ENCODE results near the gene SV2A. TPM values are rescaled to one million over a fixed set of nuclear protein-coding genes. Genes with fewer than 3 reads are reported as not detected.
A peak's percentile ranks its signal among the peaks of the same experiment; 100 is the strongest.
"Not testable (repeated sequence)": the region's sequence is repeated elsewhere in the genome, so short reads cannot be mapped to it uniquely, and the experiment has no call there.

Gene SV2A
- total RNA-seq, 1 experiment from 2014 or later = 20.5 TPM

DNA sequence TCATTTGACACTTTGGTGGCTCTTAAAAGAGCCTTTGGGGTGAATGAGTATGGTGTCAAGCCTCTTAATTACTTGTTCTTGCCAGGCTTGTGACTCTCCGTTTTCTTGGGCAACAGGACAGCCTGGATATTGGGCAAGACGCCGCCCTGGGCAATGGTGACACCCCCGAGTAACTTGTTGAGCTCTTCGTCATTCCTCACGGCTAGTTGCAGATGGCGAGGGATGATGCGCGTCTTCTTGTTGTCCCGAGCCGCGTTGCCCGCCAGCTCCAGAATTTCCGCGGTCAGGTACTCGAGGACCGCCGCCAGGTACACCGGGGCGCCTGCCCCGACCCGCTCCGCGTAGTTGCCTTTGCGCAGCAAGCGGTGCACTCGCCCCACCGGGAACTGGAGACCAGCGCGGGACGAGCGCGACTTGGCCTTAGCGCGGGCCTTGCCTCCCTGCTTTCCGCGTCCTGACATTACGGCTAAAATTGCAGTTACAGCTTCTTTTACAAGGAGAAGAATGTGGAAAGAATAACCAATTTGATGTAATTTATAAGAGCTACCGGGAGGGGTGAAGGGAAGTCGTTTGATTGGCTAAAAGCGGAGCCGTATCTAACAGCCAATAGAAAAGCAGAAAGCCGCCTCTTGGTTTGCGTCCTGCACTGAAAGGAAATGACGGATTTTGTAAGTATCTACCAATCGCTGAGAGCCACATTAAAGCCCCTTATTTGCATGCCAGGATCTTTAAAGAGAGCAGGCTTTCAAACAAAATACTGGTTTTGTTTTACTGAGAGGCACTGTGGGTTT lies 30.0 kb downstream of the SV2A start:
- DNase-seq (ENCODE audit: low read depth) = peak; percentile 99

DNA sequence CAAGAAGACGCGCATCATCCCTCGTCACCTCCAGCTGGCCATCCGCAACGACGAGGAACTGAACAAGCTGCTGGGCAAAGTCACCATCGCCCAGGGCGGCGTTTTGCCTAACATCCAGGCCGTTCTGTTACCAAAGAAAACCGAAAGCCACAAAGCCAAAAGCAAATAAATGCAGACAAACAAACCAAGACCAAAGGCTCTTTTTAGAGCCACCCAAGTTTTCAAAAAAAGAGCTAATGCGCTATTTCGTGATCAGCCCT lies 30.5 kb downstream of the SV2A start:
- DNase-seq (ENCODE audit: low read depth) = not testable (repeated sequence)

DNA sequence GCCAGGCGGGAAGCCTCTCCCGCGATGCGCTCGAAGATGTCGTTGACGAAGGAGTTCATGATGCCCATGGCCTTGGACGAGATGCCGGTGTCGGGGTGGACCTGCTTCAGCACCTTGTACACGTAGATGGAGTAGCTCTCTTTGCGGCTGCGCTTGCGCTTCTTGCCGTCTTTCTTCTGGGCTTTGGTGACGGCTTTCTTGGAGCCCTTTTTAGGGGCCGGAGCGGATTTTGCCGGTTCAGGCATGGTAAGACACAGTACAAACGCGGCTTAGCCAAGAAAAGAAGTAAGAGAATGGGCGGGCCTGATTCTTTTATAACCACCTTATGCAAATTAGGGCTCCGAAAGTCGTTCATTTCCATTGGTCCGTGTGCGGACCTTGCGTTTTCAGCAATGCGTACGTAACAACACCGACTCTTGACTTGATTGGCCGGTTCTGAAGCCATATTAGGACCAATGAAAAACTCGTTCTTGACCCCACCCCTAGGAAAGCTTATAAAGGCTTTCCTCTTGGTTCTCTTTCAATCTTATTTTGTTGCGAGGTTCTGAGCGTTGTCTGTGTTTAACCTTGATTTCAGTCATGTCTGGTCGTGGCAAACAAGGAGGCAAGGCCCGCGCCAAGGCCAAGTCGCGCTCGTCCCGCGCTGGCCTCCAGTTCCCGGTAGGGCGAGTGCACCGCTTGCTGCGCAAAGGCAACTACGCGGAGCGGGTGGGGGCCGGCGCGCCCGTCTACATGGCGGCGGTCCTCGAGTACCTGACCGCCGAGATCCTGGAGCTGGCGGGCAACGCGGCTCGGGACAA lies 31.0 kb downstream of the SV2A start:
- DNase-seq (ENCODE audit: low read depth) = peak; percentile 99

DNA sequence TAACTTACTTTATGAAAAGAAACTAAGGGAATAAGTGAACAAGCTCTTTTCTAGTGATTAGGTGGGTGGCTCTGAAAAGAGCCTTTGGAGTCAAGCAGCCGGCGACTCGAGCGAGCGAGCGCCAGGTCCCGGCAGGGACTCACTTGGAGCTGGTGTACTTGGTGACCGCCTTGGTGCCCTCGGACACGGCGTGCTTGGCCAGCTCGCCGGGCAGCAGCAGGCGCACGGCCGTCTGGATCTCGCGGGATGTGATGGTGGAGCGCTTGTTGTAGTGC lies 31.6 kb downstream of the SV2A start:
- not testable (repeated sequence) for DNase-seq (ENCODE audit: low read depth)

DNA sequence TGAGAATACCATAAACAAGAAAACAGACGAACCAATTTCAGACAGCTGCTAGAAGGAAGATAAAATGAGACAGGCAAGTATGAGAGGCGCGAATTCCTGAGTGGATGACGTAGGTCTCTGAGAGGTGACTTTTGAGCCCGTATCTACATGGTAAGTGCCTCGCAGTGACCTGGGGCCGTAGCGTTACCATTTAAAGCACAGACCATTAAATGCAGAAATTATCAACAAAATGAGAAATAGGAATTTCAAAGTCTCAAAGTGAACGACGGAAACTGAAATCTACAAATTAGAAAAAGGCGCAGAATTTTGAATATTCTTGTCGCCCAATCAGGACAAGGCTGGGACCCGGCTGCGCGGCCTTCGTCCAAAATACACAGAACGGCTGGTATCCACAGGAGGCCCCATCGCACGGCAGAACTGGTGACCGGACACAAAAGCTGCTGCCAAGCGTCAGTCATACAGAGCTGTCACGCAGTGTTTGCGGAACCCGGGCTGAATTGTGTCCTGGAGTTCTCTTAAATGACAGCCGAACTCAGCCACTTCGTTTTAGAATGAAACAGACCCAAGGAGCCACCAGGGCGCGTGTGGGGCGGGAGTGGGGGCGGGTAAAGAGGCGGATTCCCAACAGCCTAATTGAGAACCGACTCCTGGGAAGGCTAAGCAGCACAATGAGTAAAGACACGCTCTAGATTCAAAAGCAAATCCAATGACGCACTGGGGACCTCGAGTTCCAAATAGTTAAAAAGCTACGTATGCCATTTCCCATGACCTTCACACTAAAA lies 32.1 kb downstream of the SV2A start:
- DNase-seq (ENCODE audit: low read depth) = peak; percentile 90

DNA sequence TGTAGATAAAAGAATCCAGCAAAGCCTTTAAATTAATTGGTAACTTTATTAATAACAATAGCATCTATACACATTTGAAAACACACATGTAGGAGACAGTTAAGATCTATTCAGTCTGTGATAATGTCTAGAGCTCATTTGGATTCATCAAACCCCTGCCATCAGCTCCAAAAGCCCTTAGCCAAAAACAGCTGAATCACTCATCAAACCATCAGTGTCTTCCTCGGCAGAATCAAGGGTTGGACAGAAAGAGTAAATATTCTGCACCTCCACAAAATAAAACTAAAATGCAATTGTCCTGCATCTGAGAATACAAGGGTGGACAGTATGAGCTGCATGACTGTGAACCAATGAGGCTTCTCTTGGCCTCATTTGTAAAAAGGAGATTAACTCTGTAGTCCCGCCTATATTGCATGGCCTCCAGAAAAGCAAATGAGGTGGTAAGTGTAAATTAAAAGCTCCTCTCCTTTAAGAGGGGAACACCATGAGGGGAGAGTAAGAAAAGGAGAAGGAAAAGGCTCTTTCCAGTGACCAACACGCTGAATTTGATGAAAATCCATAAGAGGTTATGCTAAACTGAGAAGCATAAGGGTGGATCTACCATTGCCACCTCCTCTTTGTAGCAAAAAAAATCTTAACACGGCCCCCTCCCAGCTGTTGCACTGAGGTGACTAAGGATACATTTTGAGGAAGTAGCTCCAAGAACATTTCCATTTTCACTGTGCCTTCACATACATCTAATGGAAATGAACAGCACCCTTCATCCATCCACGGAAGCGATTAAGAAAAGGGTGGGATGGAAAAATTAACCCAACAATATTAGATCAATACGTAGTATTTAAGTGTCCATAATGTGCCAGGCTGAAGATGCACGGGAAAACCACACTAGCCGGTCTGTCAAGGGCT lies 33.0 kb downstream of the SV2A start:
- DNase-seq (ENCODE audit: low read depth) = peak; percentile 72

DNA sequence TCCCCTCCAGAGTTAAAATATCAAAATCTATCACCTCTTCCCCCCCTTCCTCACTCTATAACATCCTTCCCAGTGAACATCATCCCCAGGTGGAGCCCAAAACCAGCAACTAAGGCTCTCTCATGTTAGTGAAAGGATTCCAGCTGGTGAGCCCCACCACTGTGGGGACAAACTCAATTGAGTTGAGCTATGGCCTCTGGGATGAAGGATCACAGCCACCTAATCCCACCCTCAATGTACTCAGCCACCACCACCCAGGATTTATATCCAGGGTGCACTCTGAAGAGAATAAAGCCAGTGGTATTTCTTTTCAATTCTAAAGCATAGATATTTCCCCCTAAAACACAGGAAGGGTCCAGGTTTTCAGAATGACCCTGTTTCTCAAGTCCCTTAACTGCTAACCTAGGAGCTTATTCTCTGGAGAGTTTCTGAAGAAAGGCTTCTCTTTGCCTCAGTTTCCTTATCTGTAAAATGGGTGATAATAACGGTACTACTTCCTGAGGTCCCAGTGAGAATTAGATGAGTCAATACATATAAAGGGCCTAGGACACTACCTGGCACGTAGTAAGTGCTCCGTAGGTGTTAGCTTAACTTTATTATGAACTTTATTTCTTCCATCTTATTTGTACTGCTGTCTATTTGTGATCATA lies 33.9 kb downstream of the SV2A start:
- no peak for DNase-seq (ENCODE audit: low read depth)

DNA sequence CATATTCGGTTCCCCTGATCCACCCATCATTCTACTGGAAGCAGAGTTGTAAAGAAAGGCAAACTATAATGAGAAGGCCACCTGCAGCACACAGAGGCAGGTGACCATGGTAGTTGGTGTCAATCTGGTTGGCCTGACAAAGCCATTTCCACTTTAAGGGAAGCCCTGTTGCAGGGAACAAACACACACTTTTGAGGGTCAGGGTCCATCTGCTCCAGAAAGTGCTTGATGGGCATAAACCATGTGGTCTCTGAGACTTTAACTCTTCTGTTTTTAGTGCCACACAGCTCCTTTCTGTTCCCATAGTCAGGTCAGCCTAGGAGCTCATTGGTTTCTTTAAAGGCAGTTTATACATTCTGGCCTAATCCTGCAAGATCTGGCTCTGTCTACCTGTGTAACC lies 35.8 kb downstream of the SV2A start:
- no peak for DNase-seq (ENCODE audit: low read depth)

DNA sequence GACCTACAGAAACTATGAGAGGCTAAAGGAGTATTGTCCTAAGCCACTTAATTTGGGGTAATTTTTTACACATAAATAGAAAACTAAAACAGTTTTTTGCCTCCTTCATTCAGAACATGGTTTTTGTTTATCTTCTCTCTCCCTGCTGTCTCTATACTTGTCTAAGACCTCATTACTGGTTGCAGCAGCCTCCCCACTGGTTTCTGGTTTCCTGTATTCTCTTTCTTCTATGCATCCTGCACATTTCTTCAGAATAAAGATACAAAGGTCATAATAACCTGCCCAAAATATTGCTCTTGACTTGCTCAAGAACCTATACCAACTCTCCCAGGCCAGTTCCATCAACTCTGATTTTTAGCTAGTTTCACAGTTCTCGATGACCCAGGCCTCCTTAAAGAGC lies 38.1 kb downstream of the SV2A start:
- no peak for DNase-seq (ENCODE audit: low read depth)

DNA sequence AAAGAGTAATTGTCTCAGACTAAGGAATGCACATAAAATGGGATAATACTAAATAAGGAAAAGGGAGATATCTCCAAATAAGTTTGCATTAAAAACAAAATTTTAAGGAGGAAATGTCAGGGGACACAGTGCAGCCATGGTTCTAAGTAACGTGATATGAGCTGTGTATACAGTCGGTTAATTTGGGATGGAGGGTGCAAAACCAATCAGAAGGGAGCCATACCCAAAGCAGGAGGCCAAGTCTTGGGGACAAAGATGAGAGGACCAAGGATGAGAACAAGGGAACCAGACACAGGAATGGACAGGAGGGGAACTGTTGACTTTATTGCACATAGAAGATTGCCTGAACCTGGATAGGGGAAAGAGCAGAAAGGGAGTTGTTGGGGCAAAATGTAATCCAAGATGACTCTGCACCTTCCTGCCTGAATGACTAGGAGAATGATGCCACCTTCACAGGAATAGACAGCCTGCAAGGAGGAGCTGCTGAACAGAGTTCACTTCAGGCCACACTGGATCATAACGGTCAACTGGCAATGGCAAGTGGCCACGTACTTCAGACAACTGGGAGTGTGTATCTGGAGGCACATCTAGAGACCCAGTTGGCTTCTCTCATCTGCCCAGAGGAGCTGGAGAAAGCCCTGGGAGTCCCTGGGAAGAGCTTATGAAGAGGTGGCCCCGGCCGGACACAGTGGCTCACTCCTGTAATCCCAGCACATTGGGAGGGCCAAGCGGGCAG lies 40.3 kb downstream of the SV2A start:
- no peak for DNase-seq (ENCODE audit: low read depth)

DNA sequence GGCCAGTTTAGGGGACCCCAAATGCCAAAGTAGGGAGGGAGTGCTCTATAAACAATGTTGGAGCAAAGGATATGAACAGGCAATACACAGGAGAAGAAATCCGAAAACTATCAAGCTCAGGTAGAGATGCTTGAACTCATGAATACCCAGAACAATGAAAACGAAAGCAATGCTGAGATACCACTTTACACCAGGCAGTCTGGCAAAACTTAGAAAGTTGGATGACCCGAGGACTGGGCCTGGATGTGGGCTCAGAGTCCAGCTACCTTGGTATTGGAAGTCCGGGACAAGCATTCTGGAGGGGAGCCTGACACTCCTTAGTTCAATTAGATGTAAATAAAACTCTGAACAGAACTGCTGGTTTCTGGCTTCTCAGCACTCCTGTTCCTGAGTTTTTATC lies 44.6 kb downstream of the SV2A start:
- DNase-seq (ENCODE audit: low read depth) = not testable (repeated sequence)

DNA sequence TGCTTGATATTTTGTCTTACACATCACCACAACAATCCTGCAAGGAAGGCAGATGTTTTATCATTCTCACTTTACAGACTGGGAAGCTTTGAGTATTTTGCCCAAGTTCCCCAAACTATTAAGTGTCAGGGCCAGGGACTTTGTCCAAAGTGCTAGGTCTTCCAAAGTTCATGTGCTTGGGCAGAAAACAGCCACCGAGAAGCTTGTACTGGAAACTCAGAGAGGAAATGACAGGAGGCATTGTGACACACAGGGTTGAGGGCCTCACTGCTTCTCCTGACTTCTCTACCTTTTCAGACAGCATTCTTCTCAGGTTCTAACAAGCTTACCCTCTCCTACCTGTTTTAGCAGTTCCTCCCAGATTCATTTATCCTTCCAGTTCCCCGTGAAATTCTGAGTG lies 50.8 kb downstream of the SV2A start:
- DNase-seq (ENCODE audit: low read depth) = not testable (repeated sequence)

DNA sequence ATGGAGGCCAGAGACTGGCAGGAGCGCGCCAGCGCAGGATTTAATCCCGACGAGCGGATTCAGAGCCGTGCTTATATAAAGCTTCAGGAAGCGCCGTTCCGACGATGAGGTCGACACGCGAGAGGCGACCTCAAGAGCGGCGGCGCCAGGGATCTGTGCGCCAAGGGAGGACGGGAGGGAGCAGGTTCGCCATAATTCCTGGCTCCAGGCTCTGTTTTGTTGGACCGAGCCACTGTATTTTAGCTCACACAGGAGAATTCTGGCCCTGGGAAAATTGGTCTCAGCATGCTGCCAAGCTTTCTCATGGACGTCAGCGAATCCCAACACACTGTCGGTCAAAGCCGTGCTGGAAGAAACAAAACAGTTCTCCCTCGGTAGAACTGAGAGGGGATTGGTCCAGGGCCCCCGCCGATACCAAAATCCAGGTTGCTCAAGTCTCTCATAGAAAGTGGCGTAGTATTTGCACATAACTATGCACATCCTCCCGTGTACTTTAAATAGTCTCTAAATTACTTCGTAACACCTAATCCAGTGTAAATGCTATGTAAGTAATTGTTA lies 56.1 kb downstream of the SV2A start:
- not testable (repeated sequence) for DNase-seq (ENCODE audit: low read depth)

DNA sequence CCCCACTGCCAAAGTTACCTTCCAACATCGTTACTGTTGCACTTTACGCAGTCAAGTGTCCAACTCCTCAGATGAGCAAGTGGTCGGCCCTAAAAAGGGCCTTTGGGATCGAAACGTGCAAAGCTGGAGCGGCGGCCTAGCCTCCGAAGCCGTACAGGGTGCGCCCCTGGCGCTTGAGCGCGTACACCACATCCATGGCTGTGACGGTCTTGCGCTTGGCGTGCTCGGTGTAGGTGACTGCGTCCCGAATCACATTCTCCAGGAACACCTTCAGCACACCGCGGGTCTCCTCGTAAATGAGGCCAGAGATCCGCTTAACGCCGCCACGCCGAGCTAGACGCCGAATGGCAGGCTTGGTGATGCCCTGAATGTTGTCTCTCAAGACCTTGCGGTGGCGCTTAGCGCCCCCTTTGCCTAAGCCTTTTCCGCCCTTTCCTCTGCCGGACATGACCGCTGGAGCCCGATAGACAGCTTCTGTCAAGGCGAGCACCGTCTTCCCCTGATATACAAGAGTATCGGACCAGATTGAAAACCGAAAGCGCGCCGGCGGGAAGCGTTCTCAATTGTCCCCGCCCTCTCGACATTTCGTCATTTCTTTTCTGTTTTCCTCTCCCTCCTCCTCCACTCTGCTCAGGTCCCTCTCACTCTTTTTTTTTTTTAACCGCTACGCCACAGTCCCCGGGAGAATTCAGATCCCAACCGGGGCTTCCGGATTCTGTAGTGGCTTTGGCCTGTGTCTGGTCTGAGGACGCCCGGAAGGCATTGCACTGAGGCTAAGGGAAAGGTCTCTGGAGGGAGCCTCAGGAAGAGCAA lies 56.8 kb downstream of the SV2A start:
- DNase-seq (ENCODE audit: low read depth) = not testable (repeated sequence)

DNA sequence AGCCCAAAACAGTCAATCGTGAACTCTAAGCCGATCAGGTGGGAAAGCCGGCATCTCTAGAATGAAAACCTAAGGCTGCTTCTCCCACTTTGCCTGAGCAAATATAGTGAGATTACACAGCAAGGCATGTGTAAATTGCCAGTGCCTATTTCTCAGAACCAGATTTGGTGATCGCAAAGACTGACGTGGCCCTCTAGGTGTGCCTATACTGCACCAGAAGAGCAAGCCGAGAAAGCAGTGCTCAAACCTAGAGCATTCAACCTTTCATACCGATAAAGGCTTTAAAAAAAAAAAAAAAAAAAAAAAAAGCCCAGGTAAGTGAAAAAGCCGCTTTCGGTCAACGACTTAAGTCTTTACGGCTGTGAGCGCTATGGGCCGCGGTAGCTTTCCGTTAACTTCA lies 57.4 kb downstream of the SV2A start:
- not testable (repeated sequence) for DNase-seq (ENCODE audit: low read depth)
